NCI-H146 treated with DMSO at 0.1 percent for 48 hours (cell line): ENCODE measurements around the gene PTPRE.

Experiments
- DNase-seq: peaks from one replicate; lab custom pipeline; 2025; ENCODE audit not compliant: unreplicated experiment; lab: John Stamatoyannopoulos, UW

The PTPRE gene

DNA sequence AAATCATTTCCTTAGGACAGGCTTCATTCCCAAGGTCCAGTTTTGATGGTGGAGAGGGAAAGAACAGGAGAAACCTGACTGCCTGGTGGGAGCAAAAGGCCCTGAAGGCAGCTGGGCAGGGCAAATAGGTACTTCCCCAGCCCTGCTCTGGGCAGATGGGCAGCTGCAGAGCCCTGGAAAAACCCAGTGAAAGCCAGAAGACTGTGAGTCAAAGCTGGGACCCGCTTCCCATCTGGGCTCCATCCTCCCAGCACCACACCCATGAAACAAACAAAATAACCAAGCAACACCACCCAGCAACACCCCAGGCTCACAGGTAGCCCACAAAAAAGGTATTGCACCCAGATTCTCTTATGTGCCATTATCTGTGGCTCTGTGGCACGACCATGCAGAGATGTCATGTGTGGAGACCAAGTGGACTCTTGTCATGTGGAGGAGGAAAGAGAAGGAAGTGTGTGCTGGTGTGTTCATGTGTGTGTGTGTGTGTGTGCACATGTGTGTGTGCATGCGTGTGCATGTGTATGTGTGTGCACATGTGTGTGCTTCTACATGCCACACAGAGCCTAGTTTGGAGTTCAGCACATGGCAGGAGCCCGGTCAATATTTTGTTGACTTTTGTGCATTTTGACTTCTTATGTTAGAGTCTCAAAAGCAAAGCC lies 24.0 kb upstream of the PTPRE start:
- no peak for DNase-seq

DNA sequence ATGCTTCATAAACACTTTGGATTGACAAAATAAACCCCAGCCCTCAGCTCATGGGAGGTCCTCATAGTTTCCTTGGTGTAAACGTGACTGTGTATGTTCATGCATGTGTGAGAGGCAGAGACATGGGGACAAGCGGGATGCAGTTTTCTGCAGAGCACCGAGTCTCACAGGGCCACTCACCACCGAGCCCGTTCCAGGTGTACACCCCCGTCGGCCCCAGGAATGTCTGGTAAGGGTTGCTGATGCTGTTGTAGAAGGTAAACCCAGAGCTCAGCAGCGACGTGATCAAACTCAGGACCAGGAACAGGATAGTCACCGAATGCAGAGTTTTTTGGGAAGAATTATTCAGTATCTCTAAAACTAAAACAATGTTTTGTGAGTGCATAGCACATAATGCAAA lies 23.4 kb upstream of the PTPRE start:
- DNase-seq = no peak

DNA sequence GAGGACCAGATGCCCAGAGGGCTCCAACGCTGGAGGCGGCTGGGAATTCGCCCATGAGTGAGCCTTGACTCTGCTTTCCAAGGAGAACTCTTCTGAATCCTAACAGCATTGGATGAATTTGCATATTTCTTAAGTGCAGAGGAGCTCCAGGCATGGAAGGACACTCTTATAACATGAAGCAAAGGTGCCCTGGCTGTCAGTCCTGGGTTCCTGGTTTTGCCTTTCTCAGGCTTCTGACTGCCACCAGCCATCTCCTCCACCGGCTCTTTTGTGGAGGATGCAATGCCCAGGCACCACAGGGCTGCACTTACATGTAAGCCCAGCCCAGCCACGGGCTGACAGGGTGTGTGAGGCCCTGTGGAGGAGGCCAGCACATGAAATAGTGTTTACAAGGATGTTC lies 22.4 kb upstream of the PTPRE start:
- no peak for DNase-seq

DNA sequence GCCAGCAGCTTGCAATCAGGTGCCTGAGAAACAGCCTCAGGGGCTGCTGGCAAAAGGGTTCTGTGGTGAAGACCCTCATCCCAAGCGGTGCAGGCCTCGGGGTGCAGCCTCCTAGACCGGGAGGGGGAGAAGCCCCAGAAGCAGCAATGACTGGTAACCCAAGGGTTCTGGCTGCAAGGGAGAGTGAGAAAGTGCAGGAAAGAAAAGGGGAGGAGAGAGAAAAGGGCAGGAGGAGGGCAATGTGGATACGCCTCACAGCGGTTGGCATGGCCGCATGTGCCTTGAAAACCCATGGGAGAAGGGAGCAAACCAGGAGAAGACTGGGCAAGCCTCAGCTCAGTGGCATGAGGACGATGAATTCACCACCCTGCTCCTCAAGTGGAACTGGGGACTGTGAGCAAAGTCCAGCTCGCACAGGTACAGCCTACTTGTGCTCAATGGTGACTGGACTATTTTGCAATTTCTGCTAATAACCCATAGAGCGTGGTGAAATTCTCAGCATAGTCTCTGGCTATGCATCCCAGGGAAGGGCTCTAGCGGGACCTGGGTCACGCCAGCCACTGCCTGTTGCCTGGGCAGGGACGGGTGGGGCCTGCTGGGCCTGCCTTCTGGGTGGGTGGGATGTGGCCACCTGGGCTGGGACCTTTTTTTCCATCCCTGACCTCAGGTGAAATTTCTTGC lies 20.4 kb upstream of the PTPRE start:
- no peak for DNase-seq

GRCh38 chr10:127887541-127888415 lies 19.1 kb upstream of the PTPRE start:
- no peak for DNase-seq

DNA sequence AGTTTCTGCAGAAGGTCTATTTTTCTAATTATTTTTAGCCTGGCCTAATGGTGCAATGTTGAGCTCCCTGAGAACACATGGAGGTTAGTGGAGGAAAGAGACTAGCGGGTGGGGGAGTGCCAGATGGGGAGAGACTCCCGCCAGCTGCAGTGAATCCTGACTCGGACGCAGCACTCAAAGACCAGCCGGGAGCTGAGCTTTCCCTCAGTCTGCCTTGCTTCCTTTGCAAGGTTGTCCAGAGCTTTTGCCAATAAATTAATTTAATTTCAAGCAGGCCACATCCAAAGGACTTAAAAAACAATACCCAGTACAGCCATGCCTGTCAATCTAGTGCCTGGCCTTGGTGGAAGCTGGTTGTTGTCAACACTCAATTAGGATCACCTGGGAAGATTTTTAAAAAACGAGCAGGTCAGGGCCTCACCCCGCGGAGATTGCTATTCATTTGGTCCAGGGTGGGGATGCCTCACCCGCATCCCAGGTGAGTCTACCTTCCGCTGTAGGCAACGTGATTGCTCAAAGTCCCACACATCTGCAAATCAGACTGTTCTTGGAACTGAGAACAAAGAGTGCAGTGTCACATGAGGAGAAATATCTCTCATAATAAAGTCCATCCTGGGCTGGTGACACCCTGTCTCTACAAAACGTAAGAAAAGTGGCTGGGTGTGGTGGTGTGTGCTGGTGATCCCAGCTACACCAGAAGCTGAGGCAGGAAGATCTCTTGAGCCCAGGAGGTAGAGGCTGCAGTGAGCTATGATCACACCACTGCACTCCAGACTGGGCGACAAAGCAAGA lies 18.2 kb upstream of the PTPRE start:
- DNase-seq = no peak

- DNase-seq = no peak
Measured at GRCh38 chr10:127889605-127890195, 17.2 kb upstream of the PTPRE start.

GRCh38 chr10:127890216-127890615 lies 16.7 kb upstream of the PTPRE start:
- DNase-seq = no peak

- no peak for DNase-seq
Measured at GRCh38 chr10:127890832-127891334, 16.0 kb upstream of the PTPRE start.

- no peak for DNase-seq
Measured at GRCh38 chr10:127892743-127893142, 14.2 kb upstream of the PTPRE start, which contains the start of gene CLRN3. Gene CLRN3 (minus strand): TSS chr10:127892941. CDS start chr10:127892784, 157 bp downstream.

- no peak for DNase-seq
Measured at GRCh38 chr10:127894146-127894545, 12.8 kb upstream of the PTPRE start.

DNA sequence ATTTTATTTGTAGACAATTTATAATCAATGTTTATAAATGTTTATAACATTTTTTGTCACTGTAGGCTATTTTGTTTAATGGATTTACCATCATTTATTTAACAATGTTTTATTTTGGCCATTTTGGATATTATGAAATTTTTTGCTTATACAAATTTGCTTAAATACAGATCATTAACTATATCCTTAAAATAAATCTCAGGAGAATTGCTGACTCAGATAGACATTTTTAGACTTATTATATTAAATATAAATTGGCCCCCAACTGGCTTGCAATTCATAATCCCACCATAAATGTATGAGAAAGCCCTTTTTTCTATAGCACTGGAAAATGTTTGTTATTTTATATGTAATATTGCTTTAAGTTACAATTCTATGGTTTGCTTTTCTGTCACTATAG lies 10.3 kb upstream of the PTPRE start:
- no peak for DNase-seq

- no peak for DNase-seq
Measured at GRCh38 chr10:127897177-127897576, 9.7 kb upstream of the PTPRE start.

DNA sequence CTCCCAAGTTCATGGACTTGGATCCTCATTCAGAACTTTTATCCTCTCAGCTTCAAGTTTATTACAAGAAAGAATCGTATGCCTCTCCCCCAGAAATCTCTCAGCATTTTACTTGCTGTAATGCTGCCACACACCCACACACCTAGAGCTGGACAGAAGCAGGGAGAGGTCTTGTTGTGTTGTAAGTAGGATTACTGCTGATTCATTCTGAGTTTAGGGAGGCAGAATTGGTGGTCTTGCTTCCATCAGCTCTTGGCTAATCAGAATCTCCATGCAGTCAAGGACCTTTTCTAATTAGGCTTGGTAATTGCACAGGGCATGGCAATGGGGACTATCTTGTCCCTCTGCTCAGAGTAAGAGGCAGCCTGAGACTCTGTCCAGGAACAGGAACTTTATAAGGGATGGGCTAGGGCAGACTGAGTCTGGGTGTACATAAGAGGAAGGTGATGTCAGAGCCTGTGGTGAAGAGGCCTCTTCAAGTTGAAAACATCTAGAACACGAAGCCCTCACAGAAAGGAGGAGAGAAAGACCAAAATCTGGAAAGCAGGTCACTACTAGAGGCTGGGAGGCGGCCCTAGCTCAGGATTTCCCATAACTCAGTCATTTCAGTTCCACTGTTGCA lies 7.0 kb upstream of the PTPRE start:
- no peak for DNase-seq

GRCh38 chr10:127903789-127904188 lies 3.1 kb upstream of the PTPRE start:
- no peak for DNase-seq

- no peak for DNase-seq
Measured at GRCh38 chr10:127904311-127905000, 2.4 kb upstream of the PTPRE start.

- DNase-seq = no peak
Measured at GRCh38 chr10:127905001-127905847, 1.7 kb upstream of the PTPRE start.

GRCh38 chr10:127905848-127906261 lies 1.0 kb upstream of the PTPRE start:
- DNase-seq = no peak
